Non-pigmented ciliary epithelial cell (primary cell): ENCODE results near the gene EVI5L.

Experiments
- DNase-seq: peaks from one replicate; pipeline ENCODE4 v3.0.0-alpha.2; 2010; ENCODE audit warnings: low read depth

Gene EVI5L

DNA sequence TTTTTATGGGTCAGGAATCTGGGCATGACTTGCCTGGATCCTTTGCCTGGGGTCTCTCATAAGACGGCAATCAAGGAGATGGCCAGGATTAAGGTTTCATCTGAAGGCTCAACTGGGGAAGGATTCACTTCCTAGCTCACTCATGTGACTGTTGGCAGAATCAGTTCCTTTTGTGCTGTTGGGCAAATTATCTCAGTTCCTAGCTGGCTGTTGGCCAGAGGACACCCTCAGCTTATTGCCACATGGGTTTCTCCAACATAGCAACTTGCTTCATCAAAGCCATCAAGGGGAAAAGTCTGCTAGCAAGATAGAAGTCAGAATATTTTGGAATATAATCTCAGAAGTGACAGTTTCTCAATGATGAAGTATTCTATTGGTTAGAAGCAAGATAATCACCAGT, 12.2 kb upstream of the EVI5L start:
- no peak for DNase-seq

GRCh38 chr19:7818806-7819205, 11.2 kb upstream of the EVI5L start:
- DNase-seq: no peak

GRCh38 chr19:7819337-7819736, 10.7 kb upstream of the EVI5L start:
- DNase-seq: no peak

DNA sequence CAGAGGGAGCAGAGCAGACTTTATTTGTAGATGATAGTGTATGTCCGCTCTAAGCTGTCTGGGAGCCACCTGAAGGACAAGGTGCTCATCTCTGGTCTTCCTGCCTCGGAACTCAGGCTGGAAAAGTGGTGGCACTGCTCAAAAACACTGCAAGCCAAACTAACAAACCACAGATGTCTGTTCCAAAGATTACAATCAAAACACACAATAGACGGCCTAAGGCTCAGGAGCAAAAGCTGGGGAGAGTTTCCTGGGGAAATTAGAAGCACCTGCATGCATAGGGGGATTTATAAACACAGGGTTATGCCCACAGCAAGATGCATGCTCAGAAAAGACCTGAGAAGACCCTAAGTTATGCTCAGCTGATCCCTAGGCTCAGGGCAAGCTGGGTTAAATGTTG, 9.4 kb upstream of the EVI5L start:
- no peak for DNase-seq

DNA sequence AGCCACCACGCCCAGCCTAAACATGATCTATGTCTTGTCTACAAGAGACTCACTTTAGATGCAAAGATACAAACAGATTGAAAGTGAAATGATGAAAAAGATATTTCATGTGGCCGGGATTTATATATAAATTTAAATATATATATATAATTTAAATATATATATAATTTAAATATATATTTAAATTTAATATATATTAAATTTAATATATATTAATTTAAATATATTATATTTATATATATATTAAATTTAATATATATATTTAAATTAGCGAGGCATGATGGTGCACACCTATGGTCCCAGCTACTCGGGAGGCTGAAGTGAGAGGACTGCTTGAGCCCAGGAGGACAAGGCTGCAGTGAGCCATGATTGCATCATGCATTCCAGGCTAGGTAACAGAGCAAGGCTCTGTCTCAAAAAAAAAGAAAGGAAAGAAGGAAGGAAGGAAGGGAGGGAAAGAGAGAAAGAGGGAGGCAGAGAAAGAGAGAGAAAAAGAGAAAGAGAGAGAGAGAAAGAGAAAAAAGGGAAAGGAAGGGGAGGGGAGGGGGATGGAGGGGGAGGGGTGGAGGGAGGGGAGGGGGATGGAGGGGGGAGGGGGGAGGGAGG, 7.0 kb upstream of the EVI5L start:
- no peak for DNase-seq

DNA sequence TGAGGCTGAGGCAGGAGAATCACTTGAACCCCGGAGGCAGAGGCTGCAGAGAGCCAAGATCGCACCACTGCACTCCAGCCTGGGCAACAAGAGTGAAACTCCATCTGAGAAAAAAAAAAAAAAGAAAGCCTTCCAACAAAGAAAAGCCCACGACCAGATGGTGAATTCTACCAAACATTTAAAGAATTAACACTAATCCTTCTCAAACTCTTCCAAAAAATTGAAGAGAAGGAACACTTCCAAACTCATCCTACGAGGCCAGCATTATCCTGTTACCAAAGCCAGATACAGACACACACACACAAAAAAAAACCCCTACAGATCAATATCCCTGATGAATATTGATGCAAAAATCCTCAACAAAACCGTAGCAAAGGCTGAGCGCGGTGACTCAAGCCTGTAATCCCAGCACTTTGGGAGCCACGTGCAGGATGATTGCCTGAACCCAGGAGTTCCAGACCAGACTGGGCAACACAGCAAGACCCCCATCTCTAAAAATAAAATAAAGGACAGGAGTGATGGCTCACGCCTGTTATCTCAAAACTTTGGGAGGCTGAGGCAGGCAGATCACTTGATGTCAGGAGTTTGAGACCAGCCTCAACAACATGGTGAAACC, 6.2 kb upstream of the EVI5L start:
- DNase-seq: no peak

DNA sequence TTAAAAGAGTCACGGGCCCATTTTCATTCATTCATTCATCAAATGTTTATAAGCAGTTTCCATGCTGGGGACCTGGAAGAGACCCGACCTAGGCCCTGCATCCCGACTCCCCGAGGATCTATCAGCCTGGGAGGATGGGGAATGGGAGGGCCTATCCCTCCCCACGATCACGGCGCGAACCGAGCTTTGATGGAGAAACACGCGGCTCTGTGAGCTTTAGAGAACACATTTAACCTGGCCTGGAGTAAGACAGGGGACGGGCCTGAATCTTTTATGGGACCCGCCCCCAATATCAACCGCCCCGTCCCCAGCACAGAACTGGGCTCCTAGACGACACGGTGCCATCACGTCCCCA, 875 bp upstream of the EVI5L start:
- DNase-seq: no peak

DNA sequence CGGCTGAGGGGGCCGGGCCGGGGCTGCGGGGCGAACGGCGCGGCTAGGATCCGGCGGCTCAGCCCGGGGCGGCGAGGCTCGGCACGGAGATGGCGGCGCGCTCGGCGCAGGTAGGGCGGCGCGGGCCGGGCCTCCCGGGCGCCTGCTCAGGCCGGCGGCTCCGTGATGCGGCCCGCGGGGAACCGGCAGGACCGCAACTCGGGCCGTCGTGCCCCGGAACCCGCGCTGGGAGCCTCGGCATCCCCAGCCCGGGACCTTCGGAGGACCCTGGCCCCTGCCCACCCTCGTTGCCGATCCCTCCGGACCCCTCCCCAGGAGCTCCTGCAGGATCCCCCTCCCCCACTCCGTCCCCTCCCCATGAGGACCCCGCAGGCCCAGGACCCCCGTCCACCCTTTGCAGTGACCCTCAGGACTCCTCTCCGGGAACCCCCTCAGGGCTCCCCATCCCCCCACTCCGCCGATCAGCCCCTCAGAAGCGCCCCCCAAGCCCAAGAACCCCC, 304 bp downstream of the EVI5L start:
- DNase-seq: no peak

DNA sequence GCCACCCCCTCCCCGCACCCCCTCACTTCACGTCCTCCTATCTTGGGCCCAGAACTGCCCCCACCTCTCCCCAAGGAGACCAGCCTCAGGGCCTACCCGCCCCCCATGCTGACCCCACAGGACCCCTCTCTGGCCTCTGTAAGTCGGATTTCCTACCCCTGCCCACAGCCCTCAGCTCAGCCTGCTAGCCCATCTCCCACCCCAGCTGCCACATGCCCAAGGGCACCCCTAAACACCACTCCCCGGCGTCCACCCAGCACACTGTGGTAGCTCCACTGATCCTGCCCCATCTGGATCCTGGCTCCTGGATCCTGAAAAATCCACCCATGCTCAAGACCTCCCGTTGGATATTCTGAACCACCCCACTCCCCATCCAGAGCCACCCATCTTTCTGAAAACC, 805 bp downstream of the EVI5L start:
- DNase-seq: no peak

DNA sequence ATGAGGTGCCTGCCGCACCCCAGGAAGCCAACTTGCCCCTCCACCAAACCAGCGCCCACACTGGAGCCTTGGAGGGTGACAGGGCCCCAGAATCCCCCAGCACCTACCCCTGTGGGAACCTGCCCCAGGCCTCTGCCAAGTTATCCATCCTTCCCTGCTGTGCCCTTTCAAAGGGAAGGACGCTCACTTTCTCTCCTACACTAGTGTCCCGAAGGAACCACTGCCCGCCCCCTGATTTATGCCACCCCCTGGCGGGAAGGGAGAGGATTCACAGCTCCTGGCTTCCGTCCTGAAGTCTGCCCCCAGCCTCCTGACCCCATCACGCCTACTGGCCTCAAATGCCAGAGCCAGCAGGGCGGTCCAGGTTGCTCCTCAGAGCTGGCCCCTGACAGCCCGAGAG, 1.4 kb downstream of the EVI5L start:
- DNase-seq: no peak

DNA sequence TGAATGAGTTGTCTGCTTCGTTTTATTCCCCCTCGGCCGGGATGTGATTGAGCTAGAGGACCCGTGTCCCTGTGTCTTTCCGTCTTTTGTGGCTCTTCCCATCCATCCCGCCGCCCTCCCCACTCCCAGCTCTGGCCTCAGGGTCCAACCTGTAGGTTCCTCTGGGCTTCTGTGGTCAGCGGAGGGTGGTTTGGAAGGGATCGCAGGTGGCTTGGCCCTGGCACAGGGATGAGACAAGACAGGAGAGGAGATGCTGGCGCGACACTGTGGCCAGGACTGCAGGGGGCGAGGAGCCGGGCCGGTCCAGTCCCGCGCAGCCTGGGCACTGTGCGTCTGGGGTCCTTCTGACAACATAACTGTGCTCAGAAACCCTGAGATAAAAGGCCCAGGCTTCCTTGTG, 2.0 kb downstream of the EVI5L start:
- no peak for DNase-seq

GRCh38 chr19:7832781-7833180, 2.8 kb downstream of the EVI5L start:
- DNase-seq: no peak

- DNase-seq: no peak
Measured at GRCh38 chr19:7833225-7834099, 3.4 kb downstream of the EVI5L start.

DNA sequence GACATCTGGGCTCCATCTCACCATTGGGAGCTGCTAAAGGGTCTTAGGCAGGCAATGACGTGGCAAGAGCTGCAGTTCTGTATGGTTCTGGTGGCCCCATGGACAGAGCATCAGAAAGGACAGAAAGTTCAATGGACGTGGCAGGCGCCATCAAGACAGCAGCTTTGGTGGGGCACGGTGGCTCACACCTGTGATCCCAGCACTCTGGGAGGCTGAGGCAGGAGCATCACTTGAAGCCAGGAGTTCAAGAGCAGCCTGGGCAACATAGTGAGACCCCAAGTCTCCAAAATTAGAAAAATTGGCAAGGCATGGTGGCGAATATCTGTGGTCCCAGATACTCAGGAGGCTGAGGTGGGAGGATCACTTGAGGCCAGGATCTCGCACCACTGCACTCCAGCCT, 9.5 kb downstream of the EVI5L start:
- DNase-seq: no peak

- no peak for DNase-seq
Measured at GRCh38 chr19:7840629-7841028, 10.6 kb downstream of the EVI5L start.

DNA sequence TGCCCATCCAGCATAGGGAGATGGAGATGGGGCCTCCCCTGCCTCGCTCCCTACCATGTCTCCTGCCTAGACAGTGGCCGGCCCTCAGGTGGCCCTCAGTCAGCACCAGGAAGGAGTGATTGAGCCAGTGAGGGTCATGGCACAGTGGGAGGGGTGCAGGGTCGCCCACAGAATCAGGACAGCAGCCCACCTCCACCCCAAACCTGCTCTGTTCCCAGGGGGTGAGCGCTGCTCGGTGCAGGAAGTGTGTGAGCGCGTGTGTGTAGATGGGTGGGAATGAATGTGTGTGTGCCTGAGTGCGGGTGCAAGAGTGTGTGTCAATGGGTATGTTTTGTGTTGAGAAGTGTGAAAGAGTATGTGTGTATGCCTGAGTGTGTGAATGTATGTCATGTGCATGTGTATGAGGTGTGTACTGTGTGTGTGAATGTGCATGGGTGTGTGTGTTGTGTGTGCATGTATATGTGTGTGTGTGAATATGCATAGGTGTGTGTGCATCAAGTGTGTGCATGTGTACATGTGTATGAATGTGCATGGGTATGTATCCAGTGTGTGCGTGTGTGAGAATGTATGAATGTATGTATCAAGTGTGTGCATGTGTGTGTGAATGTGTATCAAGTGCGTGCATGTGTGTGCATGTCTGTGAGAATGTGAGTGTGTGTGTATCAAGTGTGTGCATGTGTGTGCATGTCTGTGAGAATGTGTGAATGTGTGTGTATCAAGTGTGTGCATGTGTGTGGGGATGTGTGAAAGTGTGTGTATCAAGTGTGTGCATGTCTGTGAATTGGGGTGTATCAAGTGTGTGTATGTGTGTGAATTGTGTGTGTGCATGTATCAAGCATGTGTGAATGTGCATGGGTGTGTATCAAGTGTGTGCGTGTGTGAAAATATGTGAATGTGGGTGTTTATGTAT, 12.0 kb downstream of the EVI5L start:
- no peak for DNase-seq

- no peak for DNase-seq
Measured at GRCh38 chr19:7842661-7843294, 12.8 kb downstream of the EVI5L start.

- DNase-seq: no peak
Measured at GRCh38 chr19:7843521-7843920, 13.5 kb downstream of the EVI5L start.

DNA sequence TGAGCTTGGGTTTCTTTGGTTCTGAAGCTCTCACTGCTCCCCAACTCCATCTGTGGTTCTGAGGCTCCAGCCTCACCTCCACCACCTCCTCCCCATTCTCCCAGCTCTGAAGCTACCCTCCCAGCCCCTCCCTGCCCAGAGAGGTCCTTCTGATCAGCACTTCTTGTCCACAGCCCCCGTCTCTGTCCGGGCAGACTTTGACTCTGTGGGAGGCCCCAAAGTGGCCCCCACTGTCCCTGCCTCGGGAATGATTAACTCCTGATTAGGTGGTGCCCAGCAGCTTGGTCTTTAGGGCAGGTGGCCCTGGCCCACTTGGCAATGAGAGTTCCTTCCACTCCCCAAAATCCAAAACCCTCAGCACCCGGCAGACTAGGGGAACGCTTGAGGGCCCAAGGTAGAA, 14.4 kb downstream of the EVI5L start:
- no peak for DNase-seq

DNA sequence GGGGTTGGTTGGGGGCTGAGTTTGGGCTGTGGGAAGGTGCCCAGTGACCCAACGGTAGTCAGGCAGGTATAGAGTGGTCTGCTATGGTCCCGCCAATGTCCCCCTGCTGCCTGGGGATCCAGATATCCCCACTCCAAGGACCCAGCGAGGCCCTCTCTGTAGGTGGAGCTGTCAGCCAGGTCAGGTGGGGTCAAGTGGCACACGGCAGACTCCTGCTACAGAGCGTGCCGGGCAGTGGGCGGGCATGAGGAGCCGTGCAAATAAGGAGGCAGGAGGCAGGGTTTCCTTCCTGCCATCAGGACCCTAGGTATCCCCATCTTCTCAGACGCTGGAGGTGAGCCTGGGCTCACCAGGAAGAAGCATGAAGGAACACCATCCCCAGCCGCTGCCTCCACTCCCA, 14.9 kb downstream of the EVI5L start:
- DNase-seq: no peak

- no peak for DNase-seq
Measured at GRCh38 chr19:7845390-7846154, 15.6 kb downstream of the EVI5L start.
